Head of caudate nucleus (tissue), 42 donors: ENCODE measurements around the gene WDR17.

Experiments used
- DNase-seq, 42 donors: peaks; one replicate each; pipeline versions ENCODE4 v3.0.0 to v3.0.0-alpha.2; 2020 to 2021; ENCODE audit warnings: mixed read lengths in 7 of 42
- intact Hi-C: fragments of 100-400 bp; cut with DNase I; formaldehyde crosslinking; loops from one replicate; pipeline ENCODE4 v1.15.0; 2022

The WDR17 gene

DNA sequence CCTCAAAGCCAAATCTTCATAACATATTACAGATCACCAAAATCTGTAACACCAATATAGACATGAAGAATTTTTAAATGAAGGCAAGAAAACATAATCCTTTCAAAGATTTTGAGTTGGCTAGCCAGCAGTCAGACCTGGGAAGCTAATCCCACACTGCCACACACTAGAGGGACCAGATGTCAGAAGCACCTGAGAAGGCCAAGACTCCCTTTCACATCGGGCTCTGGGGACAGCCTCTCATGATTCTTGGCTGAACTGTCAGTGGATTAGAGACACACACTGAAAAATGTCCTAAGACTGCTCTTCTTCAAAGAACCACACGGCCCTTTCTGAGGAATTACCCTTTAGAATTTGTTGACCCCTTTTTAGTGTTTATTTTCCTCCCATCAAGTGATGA lies 157.9 kb downstream of the WDR17 start:
- DNase-seq: no peak
- intact Hi-C loops: no loop called here

DNA sequence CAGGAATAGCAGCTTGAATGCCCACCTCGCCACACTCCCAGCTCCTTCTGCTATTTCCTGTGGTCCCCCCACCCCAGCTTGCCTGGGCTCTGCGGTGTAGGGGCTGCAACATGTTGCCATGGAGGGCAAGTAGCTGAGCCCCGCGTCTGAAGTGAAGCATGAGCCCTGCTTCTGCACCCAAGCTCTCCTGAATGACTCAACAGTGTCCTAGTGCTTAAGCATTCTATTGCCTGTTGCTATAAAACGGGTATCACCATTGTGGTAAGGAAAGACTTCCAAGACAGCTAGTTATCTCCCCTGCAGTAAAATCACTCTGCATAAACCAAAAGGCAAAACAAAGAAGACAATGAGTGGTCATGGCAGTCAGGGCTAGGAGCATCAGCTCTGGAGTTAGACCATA lies 161.1 kb downstream of the WDR17 start:
- intact Hi-C loops: no loop called here
- no peak for DNase-seq

DNA sequence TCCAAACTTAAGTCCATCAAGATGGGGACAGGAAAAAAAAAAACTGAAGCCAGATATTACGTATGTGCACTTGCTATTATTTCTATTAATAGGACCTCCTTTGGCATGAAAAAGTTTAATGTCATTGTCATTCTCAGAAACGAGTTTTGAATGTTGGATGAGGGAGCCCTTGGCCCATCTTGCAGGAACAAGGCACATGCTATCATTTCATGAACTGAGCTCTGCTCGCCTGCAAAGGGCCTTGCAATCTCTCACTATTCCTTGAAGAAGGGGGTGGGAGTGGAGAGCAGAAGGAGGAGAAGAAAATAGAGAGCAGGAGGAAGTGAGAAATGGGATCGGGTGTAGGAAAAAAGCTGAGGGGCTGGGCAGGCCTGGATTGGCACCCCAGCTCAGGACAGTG lies 164.0 kb downstream of the WDR17 start:
- no peak for DNase-seq
- intact Hi-C loops: no loop called here
